ENCODE data around the gene USP20.
"Not testable (repeated sequence)": the region's sequence is repeated elsewhere in the genome, so short reads cannot be mapped to it uniquely, and the experiment has no call there.

Gene USP20

DNA sequence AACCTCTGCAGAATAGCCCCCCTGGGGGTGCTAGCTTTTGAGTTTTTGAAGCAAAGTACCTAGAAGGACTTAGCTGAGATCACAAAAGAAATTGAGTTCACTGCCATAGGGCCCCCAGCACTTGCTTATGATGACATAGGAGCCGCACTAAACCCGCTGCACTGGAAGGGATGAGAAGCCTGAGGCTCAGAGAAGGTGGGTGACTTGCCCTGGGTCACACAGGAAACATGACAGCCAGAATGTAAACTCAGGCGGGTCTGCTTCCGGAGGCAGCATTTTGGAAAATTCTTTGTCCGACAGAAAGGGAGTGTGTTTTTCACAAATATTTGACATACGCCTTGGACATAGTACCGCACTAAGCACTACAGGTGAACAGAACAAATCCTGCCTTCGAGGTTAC lies 40.7 kb upstream of the USP20 start:
- no peak overlapping the region for H3K9ac ChIP-seq (ENCODE audit: low read length)
- H3K9me2 ChIP-seq (ENCODE audit: low read depth, low read length): no peaks in the 10 kb centered on the region
- H3K27ac ChIP-seq (ENCODE audit: low read depth, low read length, poor library complexity, severe bottlenecking): no peak overlapping the region
- H3F3A ChIP-seq (ENCODE audit: insufficient read depth, low read length): no peaks in the 10 kb centered on the region
- H3K4me2 ChIP-seq (ENCODE audit: low read length): no peak overlapping the region
- no peaks in the 10 kb centered on the region for H3K36me3 ChIP-seq (ENCODE audit: insufficient read depth, low read length)
- no peaks in the 10 kb centered on the region for H3K9me3 ChIP-seq (ENCODE audit: low read length)
- no peaks in the 10 kb centered on the region for H3K27me3 ChIP-seq (ENCODE audit: insufficient read depth, low read length)
- H3K4me1 ChIP-seq (ENCODE audit: insufficient read depth, low read length, severe bottlenecking): no peaks in the 10 kb centered on the region
- H3K79me2 ChIP-seq (ENCODE audit: insufficient read depth, low read length): no peaks in the 10 kb centered on the region
- no peak overlapping the region for H2AFZ ChIP-seq (ENCODE audit: low read length)
- TF ChIP-seq, protein P1, sequence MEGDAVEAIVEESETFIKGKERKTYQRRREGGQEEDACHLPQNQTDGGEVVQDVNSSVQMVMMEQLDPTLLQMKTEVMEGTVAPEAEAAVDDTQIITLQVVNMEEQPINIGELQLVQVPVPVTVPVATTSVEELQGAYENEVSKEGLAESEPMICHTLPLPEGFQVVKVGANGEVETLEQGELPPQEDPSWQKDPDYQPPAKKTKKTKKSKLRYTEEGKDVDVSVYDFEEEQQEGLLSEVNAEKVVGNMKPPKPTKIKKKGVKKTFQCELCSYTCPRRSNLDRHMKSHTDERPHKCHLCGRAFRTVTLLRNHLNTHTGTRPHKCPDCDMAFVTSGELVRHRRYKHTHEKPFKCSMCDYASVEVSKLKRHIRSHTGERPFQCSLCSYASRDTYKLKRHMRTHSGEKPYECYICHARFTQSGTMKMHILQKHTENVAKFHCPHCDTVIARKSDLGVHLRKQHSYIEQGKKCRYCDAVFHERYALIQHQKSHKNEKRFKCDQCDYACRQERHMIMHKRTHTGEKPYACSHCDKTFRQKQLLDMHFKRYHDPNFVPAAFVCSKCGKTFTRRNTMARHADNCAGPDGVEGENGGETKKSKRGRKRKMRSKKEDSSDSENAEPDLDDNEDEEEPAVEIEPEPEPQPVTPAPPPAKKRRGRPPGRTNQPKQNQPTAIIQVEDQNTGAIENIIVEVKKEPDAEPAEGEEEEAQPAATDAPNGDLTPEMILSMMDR (IDR thresholded peaks at IDR 0.05; ENCODE audit: low read length): no peak
- no peak for TF ChIP-seq EZH2 (IDR thresholded peaks at IDR 0.05; ENCODE audit: borderline replicate concordance, low read length)
- H3K4me3 ChIP-seq (ENCODE audit: low read depth, low read length, poor library complexity, severe bottlenecking): no peak overlapping the region
- no peaks in the 10 kb centered on the region for H4K20me1 ChIP-seq (ENCODE audit: insufficient read depth, low read length)

DNA sequence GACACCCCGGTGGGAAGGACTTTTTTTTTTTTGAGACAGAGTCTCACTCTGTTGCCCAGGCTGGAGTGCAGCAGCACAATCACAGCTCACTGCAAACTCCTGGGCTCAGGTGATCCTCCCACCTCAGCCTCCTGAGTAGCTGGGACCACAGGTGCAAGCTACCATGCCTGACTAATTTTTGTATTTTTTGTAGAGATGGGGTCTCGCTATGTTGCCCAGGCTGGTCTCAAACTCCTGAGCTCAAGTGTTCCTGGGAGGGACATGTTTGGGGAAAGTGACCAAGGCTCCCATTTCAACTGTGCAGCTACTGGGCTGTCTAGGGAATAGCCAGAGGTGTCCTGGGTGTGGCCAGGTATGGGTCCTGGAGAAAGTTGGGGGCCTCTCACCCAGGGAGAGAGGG lies 39.2 kb upstream of the USP20 start:
- H3K27me3 ChIP-seq (ENCODE audit: insufficient read depth, low read length): not testable (repeated sequence)

DNA sequence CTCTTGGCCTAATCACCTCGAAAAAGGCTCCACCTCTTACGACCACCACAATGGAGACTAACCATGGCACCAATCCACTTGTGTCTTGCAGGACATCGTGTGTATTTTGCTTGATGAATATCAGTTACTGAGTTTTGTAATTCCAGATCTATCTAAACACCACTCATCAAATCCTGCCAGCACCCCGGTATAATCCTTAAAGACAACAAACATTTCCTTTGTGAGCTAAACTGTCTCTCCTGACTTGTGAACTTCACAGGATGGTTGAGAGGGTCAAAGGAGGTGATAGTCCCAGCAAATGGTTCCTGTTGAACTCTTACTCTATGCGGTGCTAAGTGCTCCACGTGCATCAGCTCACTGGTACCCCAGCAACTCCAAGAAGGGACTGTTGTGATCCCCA lies 36.3 kb upstream of the USP20 start:
- Histone ChIP-seq H4K20me1 (ENCODE audit: insufficient read depth, low read length) (no peaks in the 10 kb centered on the region), H3K4me2 (ENCODE audit: low read length) (no peak overlapping the region), H3K79me2 (ENCODE audit: insufficient read depth, low read length) (no peaks in the 10 kb centered on the region)

More for the DNA sequence above, 39.2 kb upstream of the USP20 start:
- not testable (repeated sequence) for H3K36me3 ChIP-seq (ENCODE audit: insufficient read depth, low read length); H3F3A ChIP-seq (ENCODE audit: insufficient read depth, low read length); H3K4me1 ChIP-seq (ENCODE audit: insufficient read depth, low read length, severe bottlenecking); H3K4me3 ChIP-seq (ENCODE audit: low read depth, low read length, poor library complexity, severe bottlenecking); H3K79me2 ChIP-seq (ENCODE audit: insufficient read depth, low read length); H4K20me1 ChIP-seq (ENCODE audit: insufficient read depth, low read length); H3K9me3 ChIP-seq (ENCODE audit: low read length); H3K27ac ChIP-seq (ENCODE audit: low read depth, low read length, poor library complexity, severe bottlenecking); H3K4me2 ChIP-seq (ENCODE audit: low read length); H3K9ac ChIP-seq (ENCODE audit: low read length); H3K9me2 ChIP-seq (ENCODE audit: low read depth, low read length); H2AFZ ChIP-seq (ENCODE audit: low read length)

DNA sequence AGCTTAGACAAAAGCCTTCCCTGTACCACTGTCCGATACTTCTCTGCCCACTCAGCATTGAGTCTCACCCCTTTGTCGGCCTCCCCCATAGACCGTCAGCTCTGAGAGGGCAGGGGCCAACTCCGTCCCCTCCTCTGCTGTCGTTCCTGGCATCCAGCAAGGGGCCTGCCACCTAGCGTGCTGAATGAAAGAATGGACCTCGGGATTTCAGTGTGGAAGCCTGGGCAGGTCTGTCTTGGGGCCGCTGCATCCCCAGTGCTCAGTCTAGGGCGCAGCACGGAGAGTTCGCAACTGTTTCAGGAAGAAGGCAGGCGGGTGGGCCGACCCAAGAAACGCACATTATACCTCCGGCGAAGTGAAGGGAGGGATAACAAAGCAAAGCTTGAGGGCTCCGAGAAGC lies 33.8 kb upstream of the USP20 start:
- H3K36me3 ChIP-seq (ENCODE audit: insufficient read depth, low read length): 0 out of 2 replicates have a peak, but pooled peaks cover 3% of the 10 kb centered on the region
- no peak for TF ChIP-seq EZH2 (IDR thresholded peaks at IDR 0.05; ENCODE audit: borderline replicate concordance, low read length)
- TF ChIP-seq, protein P1 (IDR thresholded peaks at IDR 0.05; ENCODE audit: low read length): no peak
- H3K27me3 ChIP-seq (ENCODE audit: insufficient read depth, low read length): no peaks in the 10 kb centered on the region
- no peaks in the 10 kb centered on the region for H3K79me2 ChIP-seq (ENCODE audit: insufficient read depth, low read length)
- H3F3A ChIP-seq (ENCODE audit: insufficient read depth, low read length): no peaks in the 10 kb centered on the region
- no peak overlapping the region for H3K4me3 ChIP-seq (ENCODE audit: low read depth, low read length, poor library complexity, severe bottlenecking)
- H3K9me2 ChIP-seq (ENCODE audit: low read depth, low read length): no peaks in the 10 kb centered on the region
- H3K27ac ChIP-seq (ENCODE audit: low read depth, low read length, poor library complexity, severe bottlenecking): no peak overlapping the region
- peaks cover 8% of the 10 kb centered on the region for H3K4me1 ChIP-seq (ENCODE audit: insufficient read depth, low read length, severe bottlenecking)
- H3K9me3 ChIP-seq (ENCODE audit: low read length): no peaks in the 10 kb centered on the region
- no peak overlapping the region for H3K4me2 ChIP-seq (ENCODE audit: low read length)
- no peak overlapping the region for H3K9ac ChIP-seq (ENCODE audit: low read length)
- H2AFZ ChIP-seq (ENCODE audit: low read length): no peak overlapping the region
- no peaks in the 10 kb centered on the region for H4K20me1 ChIP-seq (ENCODE audit: insufficient read depth, low read length)

More for the DNA sequence above, 36.3 kb upstream of the USP20 start:
- Histone ChIP-seq H3K4me1 (ENCODE audit: insufficient read depth, low read length, severe bottlenecking) (peaks cover 4% of the 10 kb centered on the region), H3F3A (ENCODE audit: insufficient read depth, low read length) (no peaks in the 10 kb centered on the region), H3K36me3 (ENCODE audit: insufficient read depth, low read length) (no peaks in the 10 kb centered on the region), H2AFZ (ENCODE audit: low read length) (no peak overlapping the region), H3K9me3 (ENCODE audit: low read length) (no peaks in the 10 kb centered on the region), H3K9me2 (ENCODE audit: low read depth, low read length) (no peaks in the 10 kb centered on the region), H3K27me3 (ENCODE audit: insufficient read depth, low read length) (no peaks in the 10 kb centered on the region), H3K27ac (ENCODE audit: low read depth, low read length, poor library complexity, severe bottlenecking) (no peak overlapping the region), H3K4me3 (ENCODE audit: low read depth, low read length, poor library complexity, severe bottlenecking) (no peak overlapping the region), H3K9ac (ENCODE audit: low read length) (no peak overlapping the region)
- TF ChIP-seq EZH2 (IDR thresholded peaks at IDR 0.05; ENCODE audit: borderline replicate concordance, low read length): no peak
- TF ChIP-seq, protein P1 (IDR thresholded peaks at IDR 0.05; ENCODE audit: low read length): no peak

All from OCI-LY1 (cell line).